Osteoblast (primary cell): ENCODE measurements around the gene RNF13. TPM values are rescaled to one million over a fixed set of nuclear protein-coding genes. Genes with fewer than 3 reads are reported as not detected.

Experiments used
- DNase-seq: peaks from one replicate; pipeline ENCODE4 v3.0.0; 2011; ENCODE audit warnings: low spot score, mixed read lengths; ENCODE audit not compliant: insufficient read length; ENCODE audit errors: missing footprints
- H2AFZ ChIP-seq: 2 replicates; pipeline ENCODE4 v1.6.0; 2011; ENCODE audit warnings: mild to moderate bottlenecking, low read length
- H3K27ac ChIP-seq: 2 replicates; pipeline ENCODE4 v1.5.1; 2011; ENCODE audit warnings: mild to moderate bottlenecking, low read depth, low read length, moderate library complexity
- H3K27me3 ChIP-seq: 2 replicates; pipeline ENCODE4 v1.6.0; 2012; ENCODE audit warnings: mild to moderate bottlenecking, control low read depth, inconsistent platforms, low read length, moderate library complexity; ENCODE audit not compliant: insufficient read depth
- H3K36me3 ChIP-seq: 2 replicates; pipeline ENCODE4 v1.5.1; 2011; ENCODE audit warnings: mild to moderate bottlenecking, low read length, control low read depth, moderate library complexity; ENCODE audit not compliant: insufficient read depth
- H3K4me1 ChIP-seq: 2 replicates; pipeline ENCODE4 v1.5.1; 2011; ENCODE audit warnings: mild to moderate bottlenecking, low read length, control low read depth, moderate library complexity; ENCODE audit not compliant: insufficient read depth
- H3K4me2 ChIP-seq: 2 replicates; pipeline ENCODE4 v1.6.0; 2011; ENCODE audit warnings: mild to moderate bottlenecking, low read length; ENCODE audit not compliant: insufficient read depth
- H3K4me3 ChIP-seq: fragments of 200-600 bp; sonication (generic); 3 replicates; pipeline ENCODE4 v1.5.1; 2012; ENCODE audit warnings: mild to moderate bottlenecking, low read length, inconsistent platforms; ENCODE audit not compliant: insufficient read depth
- H3K79me2 ChIP-seq: 2 replicates; pipeline ENCODE4 v1.6.0; 2012; ENCODE audit warnings: mild to moderate bottlenecking, low read length, control low read depth, inconsistent platforms; ENCODE audit not compliant: insufficient read depth
- H3K9me3 ChIP-seq: 2 replicates; pipeline ENCODE4 v1.5.1; 2011; ENCODE audit warnings: low read depth, low read length, control low read depth
- H4K20me1 ChIP-seq: 2 replicates; pipeline ENCODE4 v1.6.0; 2012; ENCODE audit warnings: mild to moderate bottlenecking, low read length, control low read depth; ENCODE audit not compliant: insufficient read depth
- total RNA-seq: library from RNA; depleted of rRNA; stranded (reverse); fragments of >200 nt; gene quantifications from 2 replicates; pipeline ENCODE4 v1.2.3, GENCODE V29; 2012
- TF ChIP-seq, protein P1 (sequence below): IDR thresholded peaks from 2 replicates; pipeline ENCODE4 v1.5.1; 2011; ENCODE audit warnings: mild to moderate bottlenecking, low read depth, low read length, moderate library complexity; ENCODE audit errors: extremely low read depth

Gene RNF13
- total RNA-seq, 1 donor: 86.1 TPM

DNA sequence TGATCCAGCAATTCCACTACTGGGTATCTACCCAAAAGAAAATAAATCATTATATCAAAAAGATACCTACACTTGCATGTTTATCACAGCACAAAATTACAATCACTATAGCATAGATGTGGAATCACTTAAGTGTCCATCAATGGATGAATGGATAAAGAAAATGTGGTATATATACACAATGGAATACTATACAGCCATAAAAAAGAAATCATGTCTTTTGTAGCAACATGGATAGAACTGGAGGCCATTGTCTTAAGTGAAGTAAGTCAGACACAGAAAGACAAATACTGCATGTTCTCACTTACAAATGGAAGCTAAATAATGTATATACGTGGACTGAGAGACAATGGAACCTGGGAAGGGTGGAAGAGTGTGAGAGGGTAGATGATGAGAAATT lies 185.9 kb downstream of the RNF13 start:
- Histone ChIP-seq H3K9me3 (no peaks in the 10 kb centered on the region), H3K4me3 (no peak overlapping the region), H3K4me2 (no peak overlapping the region), H3K27me3 (no peaks in the 10 kb centered on the region), H2AFZ (no peak overlapping the region), H3K79me2 (no peaks in the 10 kb centered on the region), H3K36me3 (no peaks in the 10 kb centered on the region), H3K4me1 (no peaks in the 10 kb centered on the region), H3K27ac (no peak overlapping the region), H4K20me1 (no peaks in the 10 kb centered on the region)
- TF ChIP-seq, protein P1, sequence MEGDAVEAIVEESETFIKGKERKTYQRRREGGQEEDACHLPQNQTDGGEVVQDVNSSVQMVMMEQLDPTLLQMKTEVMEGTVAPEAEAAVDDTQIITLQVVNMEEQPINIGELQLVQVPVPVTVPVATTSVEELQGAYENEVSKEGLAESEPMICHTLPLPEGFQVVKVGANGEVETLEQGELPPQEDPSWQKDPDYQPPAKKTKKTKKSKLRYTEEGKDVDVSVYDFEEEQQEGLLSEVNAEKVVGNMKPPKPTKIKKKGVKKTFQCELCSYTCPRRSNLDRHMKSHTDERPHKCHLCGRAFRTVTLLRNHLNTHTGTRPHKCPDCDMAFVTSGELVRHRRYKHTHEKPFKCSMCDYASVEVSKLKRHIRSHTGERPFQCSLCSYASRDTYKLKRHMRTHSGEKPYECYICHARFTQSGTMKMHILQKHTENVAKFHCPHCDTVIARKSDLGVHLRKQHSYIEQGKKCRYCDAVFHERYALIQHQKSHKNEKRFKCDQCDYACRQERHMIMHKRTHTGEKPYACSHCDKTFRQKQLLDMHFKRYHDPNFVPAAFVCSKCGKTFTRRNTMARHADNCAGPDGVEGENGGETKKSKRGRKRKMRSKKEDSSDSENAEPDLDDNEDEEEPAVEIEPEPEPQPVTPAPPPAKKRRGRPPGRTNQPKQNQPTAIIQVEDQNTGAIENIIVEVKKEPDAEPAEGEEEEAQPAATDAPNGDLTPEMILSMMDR: no peak
- no peak for DNase-seq

DNA sequence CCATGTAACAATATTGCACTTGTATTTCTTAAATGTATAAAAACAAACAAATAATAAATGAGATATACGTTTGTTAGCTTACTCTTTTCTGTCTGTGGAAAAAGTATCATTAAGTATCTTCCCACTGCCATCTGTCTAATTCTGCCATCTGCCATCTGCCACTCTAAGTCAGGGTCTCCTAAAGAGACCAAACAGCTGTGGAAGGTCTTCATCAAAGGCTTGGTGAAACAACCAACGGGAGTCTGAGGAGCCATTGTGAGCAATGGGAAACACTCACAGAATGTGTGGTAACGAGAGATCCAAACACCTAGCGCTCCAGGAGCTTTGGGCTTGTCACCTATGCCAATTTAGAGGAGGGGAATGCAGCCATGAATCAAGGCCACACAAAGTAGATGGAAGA lies 186.4 kb downstream of the RNF13 start:
- Histone ChIP-seq H3K9me3 (no peaks in the 10 kb centered on the region), H3K4me3 (no peak overlapping the region), H3K79me2 (no peaks in the 10 kb centered on the region), H3K27me3 (no peaks in the 10 kb centered on the region), H3K4me1 (no peaks in the 10 kb centered on the region), H2AFZ (no peak overlapping the region), H3K27ac (no peak overlapping the region), H4K20me1 (no peaks in the 10 kb centered on the region), H3K4me2 (no peak overlapping the region), H3K36me3 (no peaks in the 10 kb centered on the region)
- TF ChIP-seq, protein P1: no peak
- DNase-seq: no peak

DNA sequence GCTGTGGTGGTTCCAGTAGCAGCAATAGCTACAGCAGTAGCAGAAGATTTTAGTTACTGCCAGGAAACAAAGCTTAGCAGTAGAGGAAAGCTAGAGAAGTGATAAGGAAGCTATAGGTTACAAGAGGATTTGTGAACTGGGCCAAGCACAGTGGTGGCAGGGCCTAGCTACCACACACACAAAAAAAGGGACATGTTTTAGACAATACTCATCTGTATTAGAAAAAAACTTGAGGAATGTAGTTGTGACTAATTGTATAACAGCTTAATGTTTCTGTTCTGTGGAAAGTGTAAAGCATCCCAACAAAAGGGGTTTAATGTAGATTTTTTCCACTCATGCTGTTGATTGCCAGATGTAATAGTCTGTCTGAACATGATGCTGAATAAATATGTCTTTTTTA lies 187.6 kb downstream of the RNF13 start:
- TF ChIP-seq, protein P1: no peak
- H4K20me1 ChIP-seq: no peaks in the 10 kb centered on the region
- H3K36me3 ChIP-seq: no peaks in the 10 kb centered on the region
- DNase-seq: no peak
- H3K9me3 ChIP-seq: no peaks in the 10 kb centered on the region
- H2AFZ ChIP-seq: no peak overlapping the region
- no peaks in the 10 kb centered on the region for H3K79me2 ChIP-seq
- H3K4me3 ChIP-seq: no peak overlapping the region
- peaks cover 4% of the 10 kb centered on the region for H3K4me1 ChIP-seq
- H3K4me2 ChIP-seq: no peak overlapping the region
- H3K27ac ChIP-seq: no peak overlapping the region
- H3K27me3 ChIP-seq: no peaks in the 10 kb centered on the region

DNA sequence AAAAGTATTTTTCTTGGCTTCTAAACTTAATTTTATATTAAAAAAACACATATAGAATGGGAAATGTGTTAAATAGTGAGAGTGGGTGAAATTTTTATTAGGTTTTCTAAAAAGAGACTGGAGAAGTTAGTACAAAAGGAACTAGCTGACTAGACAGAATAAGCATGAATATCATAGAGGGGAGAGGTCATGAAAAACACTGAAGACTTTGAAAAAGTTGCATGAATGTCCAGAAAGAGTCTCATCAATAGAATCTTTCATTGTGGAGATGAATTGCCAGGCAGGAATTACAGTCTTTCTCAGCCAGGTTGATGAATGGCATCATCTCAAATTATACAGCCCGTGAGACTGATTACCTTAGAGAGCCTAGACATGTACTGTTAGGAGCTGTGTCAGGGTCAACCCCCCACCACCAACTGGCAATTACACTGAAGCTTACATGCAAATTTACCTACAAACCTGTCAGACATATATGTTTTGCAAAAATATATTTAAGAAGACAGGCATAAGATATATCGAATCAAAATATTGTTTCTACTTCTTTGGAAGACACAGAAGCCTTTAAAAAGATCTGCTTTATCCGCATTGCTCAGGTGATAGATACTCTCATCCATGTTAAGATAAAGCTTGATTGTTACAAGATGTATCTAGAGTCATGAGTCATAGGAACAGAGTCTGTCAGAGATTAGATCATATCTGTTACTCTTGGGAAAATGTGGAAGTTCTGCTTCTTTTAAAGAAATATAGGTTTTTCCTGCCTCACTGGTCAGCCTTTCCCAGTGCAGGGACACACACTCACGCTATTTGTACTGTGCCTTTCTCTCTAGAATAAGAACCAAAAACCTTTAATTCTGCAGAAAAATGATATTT lies 192.5 kb downstream of the RNF13 start:
- H3K36me3 ChIP-seq: no peaks in the 10 kb centered on the region
- H3K4me2 ChIP-seq: peak overlapping the region; percentile 17
- DNase-seq: no peak
- H3K4me1 ChIP-seq: peaks cover 17% of the 10 kb centered on the region
- no peaks in the 10 kb centered on the region for H3K9me3 ChIP-seq
- no peak overlapping the region for H2AFZ ChIP-seq
- H3K27me3 ChIP-seq: no peaks in the 10 kb centered on the region
- H3K27ac ChIP-seq: peak overlapping the region; percentile 6
- H4K20me1 ChIP-seq: no peaks in the 10 kb centered on the region
- no peaks in the 10 kb centered on the region for H3K79me2 ChIP-seq
- no peak overlapping the region for H3K4me3 ChIP-seq
- TF ChIP-seq, protein P1: no peak
